ENCODE measurements around the gene FBXO44.

- TF ChIP-seq CTCF (IDR thresholded peaks at IDR 0.05) = no peak
- TF ChIP-seq POLR2A (IDR thresholded peaks at IDR 0.05) = no peak
Observed at GRCh38 chr1:11676386-11677103, 21.9 kb downstream of the FBXO44 start.
